GM15510 (cell line): Measurements from ENCODE around the gene STK36.
A peak's percentile ranks its signal among the peaks of the same experiment; 100 is the strongest.

ENCODE experiments used
- POLR2A ChIP-seq: IDR thresholded peaks from 3 replicates; pipeline ENCODE4 v1.6.1; 2011; ENCODE audit warnings: borderline replicate concordance; ENCODE audit not compliant: insufficient read length; ENCODE audit errors: extremely low read depth

The STK36 gene, protein sequence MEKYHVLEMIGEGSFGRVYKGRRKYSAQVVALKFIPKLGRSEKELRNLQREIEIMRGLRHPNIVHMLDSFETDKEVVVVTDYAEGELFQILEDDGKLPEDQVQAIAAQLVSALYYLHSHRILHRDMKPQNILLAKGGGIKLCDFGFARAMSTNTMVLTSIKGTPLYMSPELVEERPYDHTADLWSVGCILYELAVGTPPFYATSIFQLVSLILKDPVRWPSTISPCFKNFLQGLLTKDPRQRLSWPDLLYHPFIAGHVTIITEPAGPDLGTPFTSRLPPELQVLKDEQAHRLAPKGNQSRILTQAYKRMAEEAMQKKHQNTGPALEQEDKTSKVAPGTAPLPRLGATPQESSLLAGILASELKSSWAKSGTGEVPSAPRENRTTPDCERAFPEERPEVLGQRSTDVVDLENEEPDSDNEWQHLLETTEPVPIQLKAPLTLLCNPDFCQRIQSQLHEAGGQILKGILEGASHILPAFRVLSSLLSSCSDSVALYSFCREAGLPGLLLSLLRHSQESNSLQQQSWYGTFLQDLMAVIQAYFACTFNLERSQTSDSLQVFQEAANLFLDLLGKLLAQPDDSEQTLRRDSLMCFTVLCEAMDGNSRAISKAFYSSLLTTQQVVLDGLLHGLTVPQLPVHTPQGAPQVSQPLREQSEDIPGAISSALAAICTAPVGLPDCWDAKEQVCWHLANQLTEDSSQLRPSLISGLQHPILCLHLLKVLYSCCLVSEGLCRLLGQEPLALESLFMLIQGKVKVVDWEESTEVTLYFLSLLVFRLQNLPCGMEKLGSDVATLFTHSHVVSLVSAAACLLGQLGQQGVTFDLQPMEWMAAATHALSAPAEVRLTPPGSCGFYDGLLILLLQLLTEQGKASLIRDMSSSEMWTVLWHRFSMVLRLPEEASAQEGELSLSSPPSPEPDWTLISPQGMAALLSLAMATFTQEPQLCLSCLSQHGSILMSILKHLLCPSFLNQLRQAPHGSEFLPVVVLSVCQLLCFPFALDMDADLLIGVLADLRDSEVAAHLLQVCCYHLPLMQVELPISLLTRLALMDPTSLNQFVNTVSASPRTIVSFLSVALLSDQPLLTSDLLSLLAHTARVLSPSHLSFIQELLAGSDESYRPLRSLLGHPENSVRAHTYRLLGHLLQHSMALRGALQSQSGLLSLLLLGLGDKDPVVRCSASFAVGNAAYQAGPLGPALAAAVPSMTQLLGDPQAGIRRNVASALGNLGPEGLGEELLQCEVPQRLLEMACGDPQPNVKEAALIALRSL (N-terminal part only)

DNA sequence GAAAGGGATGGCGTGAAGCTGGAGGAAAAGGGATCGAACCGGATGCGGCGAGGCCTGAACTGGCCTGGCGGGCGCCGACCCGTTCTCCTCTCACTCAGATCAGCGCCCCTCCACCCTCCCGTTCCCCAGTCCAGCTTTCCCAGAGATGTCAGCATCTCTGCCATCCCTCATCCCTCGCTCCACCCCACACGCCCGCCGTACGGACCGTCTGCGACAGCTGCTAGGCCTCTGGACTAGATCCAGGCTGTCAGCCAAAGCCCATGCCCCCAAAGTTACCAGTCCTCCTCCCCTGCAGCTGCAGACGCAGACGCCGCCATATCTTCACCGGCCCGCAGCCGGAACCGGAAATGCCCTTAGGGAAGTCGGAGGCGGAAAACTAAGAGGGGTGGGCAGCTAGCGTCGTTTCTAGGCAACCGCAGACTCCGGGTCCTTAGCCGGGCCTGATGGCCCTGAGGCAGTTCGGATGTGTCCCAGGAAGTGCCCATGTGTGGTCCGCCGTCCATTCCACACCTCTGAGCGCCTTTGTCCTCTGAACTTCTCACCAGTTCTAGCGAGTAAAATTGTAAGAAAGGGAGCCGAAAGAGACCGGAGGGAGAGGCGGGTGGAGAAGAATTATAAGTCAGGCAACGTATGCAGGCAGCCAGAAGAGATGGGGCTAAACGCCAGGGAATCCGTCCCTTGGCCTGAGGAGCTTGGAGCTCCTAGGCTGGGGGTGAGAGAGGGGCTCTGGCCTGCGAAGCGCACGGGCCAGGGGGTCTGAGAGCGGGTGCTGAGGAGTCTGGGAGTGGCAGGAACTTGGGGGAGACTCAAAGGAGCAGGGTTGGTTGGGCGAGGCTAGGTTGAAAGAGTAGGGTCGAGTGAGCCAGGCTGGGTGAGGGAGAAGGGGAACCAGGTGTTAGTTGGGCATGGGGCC is at the start of gene STK36, which contains the start of gene RNF25:
Gene STK36 (plus strand): TSS at position 433 of the 913 bp plus-strand sequence. CDS start 744 bp downstream, outside the sequence.
Gene RNF25 (minus strand): TSS at position 349 of the 913 bp plus-strand sequence. CDS start 32 bp downstream, at position 317.
- peak; percentile 81 for TF ChIP-seq POLR2A

DNA sequence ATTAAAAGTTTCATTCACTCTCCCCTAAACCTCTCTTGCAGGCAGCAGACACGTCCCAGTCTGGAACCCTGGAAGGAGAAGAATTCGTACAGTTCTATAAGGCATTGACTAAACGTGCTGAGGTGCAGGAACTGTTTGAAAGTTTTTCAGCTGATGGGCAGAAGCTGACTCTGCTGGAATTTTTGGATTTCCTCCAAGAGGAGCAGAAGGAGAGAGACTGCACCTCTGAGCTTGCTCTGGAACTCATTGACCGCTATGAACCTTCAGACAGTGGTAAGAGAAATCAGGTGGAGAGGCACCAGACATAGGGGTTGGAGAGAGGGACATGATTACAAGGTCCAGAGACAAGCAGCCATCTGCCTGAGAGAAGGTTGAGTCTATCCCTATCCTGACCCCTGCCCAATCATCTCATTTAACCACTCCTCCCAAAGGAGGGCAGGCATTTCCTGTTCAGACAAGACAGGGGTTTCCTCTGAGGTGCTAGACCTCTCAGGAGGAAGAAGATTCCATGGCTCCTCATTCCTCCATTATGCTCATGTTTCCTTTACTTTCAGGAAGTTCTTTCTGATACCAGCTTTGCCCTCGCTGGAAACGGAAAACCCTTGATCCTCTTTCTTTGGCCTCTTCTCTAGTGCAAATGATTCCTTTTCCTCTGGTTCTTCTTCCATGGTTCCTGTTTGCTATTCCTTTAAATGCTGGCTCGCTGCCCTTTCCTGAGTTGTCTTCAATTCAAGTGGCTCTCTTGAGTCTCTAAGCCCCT is 49.1 kb upstream of the STK36 start:
- no peak for TF ChIP-seq POLR2A

DNA sequence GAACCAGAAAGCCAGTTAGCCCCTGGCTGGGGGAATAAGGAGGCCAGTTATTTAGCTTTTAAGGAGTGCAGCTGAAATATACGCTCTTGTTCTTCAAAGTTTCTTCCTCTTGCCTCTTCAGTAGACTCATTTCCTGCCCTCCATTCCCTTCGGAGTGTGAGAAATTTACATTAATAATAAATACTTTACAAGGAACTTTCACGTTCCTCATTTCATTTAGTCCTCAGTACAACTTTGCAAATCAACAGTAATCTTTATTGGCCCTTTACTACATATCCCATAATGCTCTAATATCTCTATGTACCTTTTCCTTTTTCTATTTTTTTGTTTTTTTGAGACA is 48.5 kb upstream of the STK36 start:
- no peak for TF ChIP-seq POLR2A

DNA sequence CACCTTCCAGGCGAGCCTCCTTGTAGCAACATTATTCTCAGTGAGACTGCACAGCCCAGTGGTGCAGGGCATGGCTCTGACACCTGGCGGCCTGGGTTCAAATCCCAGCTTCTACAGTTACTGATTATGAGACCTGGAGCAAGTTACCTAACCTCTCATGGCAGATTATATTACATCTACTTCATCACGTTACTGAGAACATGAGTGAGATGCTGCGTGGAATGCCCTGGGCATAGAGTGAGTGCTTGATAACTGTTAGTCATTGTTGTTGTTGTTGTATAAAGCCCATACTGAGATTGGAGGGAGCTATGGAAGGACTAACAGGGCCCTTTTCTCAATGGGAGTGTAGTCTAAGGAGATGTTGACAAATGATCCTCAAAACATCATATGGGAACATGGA is 45.5 kb upstream of the STK36 start:
- TF ChIP-seq POLR2A = no peak

DNA sequence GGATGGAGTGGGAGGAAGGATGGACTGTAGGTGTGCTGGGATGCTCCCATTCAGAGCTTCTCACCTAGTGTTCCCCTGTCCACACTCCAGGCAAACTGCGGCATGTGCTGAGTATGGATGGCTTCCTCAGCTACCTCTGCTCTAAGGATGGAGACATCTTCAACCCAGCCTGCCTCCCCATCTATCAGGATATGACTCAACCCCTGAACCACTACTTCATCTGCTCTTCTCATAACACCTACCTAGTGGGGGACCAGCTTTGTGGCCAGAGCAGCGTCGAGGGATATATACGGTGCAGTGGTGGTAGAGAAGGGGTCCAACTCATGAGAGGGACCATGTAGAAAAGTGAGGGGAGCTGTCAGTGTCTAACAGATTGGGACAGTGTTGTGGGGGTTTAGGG is 43.9 kb upstream of the STK36 start:
- no peak for TF ChIP-seq POLR2A

DNA sequence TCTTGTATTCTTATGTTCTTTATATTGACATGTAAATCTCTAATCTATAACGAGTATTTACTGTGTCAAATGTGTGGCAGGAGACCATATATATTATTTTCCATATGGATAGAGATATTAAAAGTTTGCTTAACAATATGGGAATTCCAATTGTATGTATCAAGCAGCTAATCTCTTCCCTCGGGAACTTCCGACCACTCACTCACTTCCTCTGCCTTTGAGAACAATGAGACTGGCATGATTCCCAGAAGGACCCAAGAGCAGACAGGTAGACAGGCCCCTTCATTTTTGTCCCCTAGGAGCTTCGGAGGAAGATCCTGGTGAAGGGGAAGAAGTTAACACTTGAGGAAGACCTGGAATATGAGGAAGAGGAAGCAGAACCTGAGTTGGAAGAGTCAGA is 40.0 kb upstream of the STK36 start:
- TF ChIP-seq POLR2A = no peak

DNA sequence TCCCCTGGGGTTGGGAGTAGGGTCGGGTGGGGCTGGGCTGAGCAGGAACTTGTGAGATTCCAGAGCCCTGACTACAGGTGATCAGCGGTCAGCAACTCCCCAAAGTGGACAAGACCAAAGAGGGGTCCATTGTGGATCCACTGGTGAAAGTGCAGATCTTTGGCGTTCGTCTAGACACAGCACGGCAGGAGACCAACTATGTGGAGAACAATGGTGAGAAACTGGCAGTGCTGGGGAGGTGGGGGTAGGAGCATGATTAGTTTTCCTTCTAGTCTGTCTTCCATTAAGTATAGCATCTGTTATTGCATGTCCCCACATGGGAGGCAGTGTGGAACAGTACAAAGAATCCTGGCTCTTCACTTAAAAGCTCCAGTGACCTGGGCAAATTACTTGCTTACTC is 36.2 kb upstream of the STK36 start:
- TF ChIP-seq POLR2A = no peak

DNA sequence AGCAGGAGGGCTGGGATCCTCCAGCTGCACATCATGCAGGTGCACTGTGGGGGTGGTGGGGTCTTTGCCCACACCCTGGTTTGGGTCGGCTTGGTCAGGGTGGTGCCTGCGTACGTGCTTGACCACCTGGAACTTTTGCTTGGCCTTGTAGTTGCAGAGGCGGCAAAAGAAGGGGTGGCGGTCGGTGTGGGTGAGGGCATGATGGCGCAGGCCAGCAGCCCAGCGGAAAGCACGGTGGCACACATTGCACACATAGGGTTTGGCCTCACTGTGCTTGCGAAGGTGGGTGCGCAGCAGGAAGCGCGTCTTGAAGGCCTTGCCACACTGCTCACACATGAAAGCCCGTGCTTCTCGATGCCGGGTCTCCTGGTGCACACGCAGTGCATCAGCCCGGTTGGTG is 33.5 kb upstream of the STK36 start:
- no peak for TF ChIP-seq POLR2A

DNA sequence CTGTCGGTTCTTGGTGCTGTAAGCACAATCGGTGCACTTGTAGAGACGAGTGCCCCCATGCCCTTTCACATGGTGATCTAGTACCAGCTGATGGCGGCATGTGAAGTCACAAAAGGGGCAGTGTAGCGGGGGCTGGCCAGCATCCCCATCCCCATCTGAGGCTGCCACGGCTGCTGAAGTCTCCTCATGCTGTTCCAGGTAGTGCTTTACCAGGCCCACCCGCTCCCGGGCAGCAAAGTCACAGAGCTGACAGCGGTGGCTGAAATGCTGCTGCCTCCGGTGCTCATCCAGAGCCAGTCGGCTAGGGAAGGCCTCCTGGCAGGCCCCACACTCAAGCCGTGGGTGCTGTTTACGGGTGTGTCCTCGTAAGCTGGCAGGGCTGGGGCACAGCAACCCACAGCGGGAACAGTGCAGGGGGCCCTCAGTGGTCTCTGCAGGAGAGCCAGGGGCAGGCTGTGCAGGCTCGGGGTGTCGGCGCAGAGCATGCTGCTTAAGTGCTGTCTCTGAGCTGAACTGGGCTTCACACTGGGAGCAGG is 29.7 kb upstream of the STK36 start:
- no peak for TF ChIP-seq POLR2A

DNA sequence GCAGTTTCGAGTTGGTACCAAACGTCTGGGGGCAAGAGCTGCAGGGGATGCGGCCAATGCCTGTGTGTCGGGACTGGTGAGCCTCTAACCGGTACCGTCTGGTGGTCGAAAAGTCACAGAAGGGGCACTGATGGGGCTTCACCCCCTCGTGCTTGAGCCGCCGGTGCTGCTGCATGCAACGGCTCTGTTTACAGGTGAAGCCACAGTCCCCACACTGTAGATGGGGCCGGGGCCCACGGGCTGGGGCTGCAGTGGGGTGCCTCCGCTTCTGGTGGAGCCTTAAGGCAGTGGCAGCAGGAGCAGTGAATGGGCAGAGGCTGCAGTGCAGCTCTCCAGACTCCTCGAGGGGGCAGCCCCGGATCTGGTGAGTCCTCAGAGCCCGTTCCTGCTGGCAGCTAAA is 29.1 kb upstream of the STK36 start:
- no peak for TF ChIP-seq POLR2A

DNA sequence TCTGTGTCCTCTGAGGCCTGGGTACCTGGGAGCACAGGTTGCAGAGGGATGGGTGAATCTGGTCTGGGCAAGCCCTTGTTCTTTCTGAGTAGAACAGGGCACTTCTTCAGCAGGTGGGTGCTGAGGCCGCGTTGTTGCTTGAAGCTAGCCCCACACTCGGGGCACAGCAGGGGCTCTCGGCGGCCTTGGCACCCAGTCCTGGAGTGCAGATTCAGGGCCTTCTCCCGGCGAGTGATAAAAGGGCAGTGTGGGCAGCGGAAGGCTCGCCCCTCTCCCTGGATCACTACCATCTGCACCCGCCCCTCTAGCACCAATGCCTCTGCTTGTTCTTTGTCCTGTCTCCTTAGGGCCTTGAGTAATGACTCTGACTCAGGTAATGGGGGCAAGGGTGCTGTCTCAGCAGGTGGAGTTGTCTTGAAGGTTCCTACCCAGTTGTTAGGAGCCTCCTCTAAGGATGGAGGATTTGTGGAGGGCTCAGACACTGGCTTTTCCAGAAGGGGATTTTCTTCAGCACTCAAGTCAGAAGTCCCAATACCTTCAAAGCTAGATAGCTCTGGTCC is 28.1 kb upstream of the STK36 start:
- no peak for TF ChIP-seq POLR2A

DNA sequence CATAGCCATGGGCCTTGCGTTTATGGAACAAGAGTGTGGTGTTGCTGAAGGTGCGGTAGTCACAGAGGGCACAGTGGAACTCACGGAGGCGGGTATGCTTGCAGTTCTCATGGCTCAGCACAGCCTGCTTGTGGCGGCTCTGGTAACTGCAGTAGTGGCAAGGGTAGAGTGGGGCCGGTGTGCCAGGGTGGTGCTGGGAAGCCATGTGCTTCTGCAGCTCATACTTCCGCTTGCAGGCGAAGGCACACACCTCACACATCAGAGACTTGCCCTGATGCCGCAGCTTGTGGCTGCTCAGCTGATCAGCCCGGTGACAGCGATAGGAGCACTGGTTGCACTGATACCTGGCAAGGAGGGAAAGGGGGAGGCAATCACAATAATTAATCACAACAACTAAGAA is 27.2 kb upstream of the STK36 start:
- TF ChIP-seq POLR2A = no peak

DNA sequence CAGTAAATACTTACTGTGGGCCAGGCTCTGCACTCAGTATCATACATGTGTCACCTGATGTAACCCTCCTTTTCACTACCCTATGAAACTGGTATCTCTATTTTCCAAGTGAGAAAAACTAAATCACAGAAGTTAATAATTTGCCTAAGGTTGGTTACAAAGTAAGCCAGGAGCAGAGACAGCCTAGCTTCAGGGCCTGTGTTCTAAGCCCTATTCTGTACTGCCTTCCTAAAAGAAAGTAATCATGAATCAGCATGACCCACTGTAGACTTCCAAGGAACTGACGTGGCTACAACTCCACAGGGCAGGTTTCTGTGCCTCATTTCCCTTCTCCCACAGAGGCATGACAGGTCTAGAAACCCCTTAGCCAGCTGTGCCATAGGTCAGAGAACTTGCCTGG is 26.8 kb upstream of the STK36 start:
- TF ChIP-seq POLR2A = no peak

DNA sequence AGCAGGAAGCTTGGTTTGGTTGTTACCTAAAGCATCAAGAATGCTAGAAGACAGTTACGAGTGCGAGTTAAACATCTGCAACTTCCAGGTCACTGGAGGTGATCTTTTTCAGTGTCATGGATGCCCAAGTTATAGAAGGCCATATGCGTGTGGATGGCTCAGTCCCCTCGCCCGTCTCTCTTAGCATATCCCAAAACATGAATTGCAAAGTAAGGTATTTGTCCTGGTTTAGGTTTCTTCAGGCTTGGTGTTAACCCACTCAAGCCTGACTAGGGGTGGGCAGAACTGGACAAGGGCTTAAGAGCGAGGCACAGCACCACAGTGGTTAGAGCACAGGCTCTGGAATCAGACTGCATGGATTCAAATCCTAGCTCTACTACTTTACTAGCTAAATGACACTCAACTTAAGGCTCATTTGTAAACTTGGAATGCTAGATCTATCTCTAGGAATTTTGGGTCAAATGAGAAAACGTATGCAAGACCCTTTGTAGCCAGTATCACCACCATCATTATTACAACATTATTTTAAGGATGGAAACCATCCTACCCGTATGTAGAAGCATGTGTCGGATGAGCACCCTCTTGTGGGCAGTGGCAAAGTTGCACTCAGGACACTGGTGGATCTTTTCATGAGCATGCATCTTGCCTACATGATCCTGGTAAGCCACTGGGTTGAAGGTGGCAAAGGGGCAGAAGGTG is 23.6 kb upstream of the STK36 start:
- no peak for TF ChIP-seq POLR2A
